Parathyroid adenoma (tissue), 2 donors: ENCODE data around the gene TBC1D5.
"Not testable (repeated sequence)": the region's sequence is repeated elsewhere in the genome, so short reads cannot be mapped to it uniquely, and the experiment has no call there.

ENCODE experiments used
- H2AFZ ChIP-seq: fragments of 300-600 bp; sonication (generic); one replicate; pipeline ENCODE4 v1.7.0; 2017; ENCODE audit warnings: antibody characterized with exemption, mild to moderate bottlenecking
- H3K27ac ChIP-seq: fragments of 300-600 bp; sonication (generic); one replicate; pipeline ENCODE4 v1.7.0; 2017
- H3K27me3 ChIP-seq: fragments of 300-600 bp; sonication (generic); one replicate; pipeline ENCODE4 v1.7.0; 2017; ENCODE audit warnings: low read length; ENCODE audit not compliant: control insufficient read depth, insufficient read depth
- H3K36me3 ChIP-seq: fragments of 300-600 bp; sonication (generic); one replicate; pipeline ENCODE4 v1.7.0; 2017; ENCODE audit warnings: low read length; ENCODE audit not compliant: control insufficient read depth, insufficient read depth
- H3K4me1 ChIP-seq: fragments of 300-600 bp; sonication (generic); one replicate; pipeline ENCODE4 v1.7.0; 2017; ENCODE audit warnings: control low read depth
- H3K4me2 ChIP-seq: fragments of 300-600 bp; sonication (generic); one replicate; pipeline ENCODE4 v1.7.0; 2017; ENCODE audit warnings: low read length
- H3K4me3 ChIP-seq: fragments of 300-600 bp; sonication (generic); one replicate; pipeline ENCODE4 v1.7.0; 2017; ENCODE audit warnings: low read depth, low read length
- H3K79me2 ChIP-seq: fragments of 300-600 bp; sonication (generic); one replicate; pipeline ENCODE4 v1.7.0; 2017; ENCODE audit warnings: control low read depth
- H3K9ac ChIP-seq: fragments of 300-600 bp; sonication (generic); one replicate; pipeline ENCODE4 v1.7.0; 2017; ENCODE audit warnings: mild to moderate bottlenecking
- H3K9me3 ChIP-seq: fragments of 300-600 bp; sonication (generic); one replicate; pipeline ENCODE4 v1.7.0; 2017; ENCODE audit warnings: low read length; ENCODE audit not compliant: control insufficient read depth
- TF ChIP-seq, protein P1 (sequence below): fragments of 300-600 bp; sonication (generic); IDR thresholded peaks from one replicate; pipeline ENCODE4 v1.7.0; 2017; ENCODE audit warnings: antibody characterized with exemption, mild to moderate bottlenecking
- donor health status: primary hyperparathyroidism.

The TBC1D5 gene

DNA sequence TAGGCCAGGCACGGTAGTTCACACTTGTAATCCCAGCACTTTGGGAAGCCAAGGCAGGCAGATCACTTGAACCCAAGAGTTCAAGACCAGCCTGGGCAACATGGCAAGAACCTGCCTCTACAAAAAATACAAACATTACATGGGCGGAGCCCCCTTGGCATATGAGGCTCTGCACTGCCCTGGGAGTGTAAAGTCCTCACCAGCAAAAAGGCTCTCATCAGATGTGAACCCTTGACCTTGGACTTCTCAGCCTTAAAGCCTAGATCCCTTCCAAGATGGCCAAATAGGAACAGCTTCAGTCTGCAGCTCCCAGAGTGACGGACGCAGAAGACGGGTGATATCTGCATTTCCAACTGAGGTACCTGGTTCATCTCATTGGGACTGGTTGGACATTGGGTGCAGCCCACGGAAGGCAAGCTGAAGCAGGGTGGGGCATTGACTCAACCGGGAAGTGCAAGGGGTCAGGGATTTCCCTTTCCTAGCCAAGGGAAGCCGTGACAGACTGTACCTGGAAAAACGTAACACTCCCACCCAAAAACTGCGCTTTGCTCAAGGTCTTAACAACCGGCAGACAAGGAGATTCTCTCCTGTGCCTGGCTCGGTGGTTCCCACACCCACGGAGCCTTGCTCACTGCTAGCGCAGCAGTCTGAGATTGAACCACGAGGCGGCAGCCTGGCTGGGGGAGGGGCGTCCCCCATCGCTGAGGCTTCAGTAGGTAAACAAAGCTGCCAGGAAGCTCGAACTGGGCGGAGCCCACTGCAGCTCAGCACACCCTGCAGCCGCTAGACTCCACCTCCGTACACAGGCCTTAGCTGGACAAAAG is 49.4 kb downstream of the TBC1D5 start:
- not testable (repeated sequence) for H3K4me3 ChIP-seq, H3K36me3 ChIP-seq, H3K27me3 ChIP-seq, H3K9ac ChIP-seq, H3K9me3 ChIP-seq, H2AFZ ChIP-seq, H3K4me1 ChIP-seq, H3K4me2 ChIP-seq, H3K27ac ChIP-seq
- peaks cover 19% of the 10 kb centered on the region for H3K79me2 ChIP-seq

DNA sequence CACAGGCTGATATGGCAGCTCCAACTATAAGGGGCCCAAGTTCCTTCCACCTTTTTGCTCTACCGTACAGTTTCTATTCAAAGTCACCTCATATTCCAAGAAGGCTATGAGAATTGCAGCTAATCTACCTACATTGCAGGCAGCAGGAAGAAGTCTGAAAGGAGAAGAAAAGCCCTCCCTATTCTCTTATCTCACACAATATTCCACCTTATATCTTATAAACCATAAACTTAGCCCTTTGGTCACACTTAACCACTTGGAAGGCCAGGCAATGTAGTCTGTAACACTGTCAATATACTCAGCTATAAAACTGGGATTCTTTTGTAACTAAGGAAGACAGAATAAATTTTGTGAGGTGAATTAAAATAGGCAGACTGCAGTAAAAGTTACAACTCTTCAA is 54.9 kb downstream of the TBC1D5 start:
- no peak overlapping the region for H3K9ac ChIP-seq
- no peaks in the 10 kb centered on the region for H3K4me1 ChIP-seq
- no peaks in the 10 kb centered on the region for H3K27me3 ChIP-seq
- no peaks in the 10 kb centered on the region for H3K79me2 ChIP-seq
- TF ChIP-seq, protein P1, sequence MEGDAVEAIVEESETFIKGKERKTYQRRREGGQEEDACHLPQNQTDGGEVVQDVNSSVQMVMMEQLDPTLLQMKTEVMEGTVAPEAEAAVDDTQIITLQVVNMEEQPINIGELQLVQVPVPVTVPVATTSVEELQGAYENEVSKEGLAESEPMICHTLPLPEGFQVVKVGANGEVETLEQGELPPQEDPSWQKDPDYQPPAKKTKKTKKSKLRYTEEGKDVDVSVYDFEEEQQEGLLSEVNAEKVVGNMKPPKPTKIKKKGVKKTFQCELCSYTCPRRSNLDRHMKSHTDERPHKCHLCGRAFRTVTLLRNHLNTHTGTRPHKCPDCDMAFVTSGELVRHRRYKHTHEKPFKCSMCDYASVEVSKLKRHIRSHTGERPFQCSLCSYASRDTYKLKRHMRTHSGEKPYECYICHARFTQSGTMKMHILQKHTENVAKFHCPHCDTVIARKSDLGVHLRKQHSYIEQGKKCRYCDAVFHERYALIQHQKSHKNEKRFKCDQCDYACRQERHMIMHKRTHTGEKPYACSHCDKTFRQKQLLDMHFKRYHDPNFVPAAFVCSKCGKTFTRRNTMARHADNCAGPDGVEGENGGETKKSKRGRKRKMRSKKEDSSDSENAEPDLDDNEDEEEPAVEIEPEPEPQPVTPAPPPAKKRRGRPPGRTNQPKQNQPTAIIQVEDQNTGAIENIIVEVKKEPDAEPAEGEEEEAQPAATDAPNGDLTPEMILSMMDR = no peak
- H2AFZ ChIP-seq = no peak overlapping the region
- no peak overlapping the region for H3K4me3 ChIP-seq
- H3K27ac ChIP-seq = no peak overlapping the region
- no peaks in the 10 kb centered on the region for H3K36me3 ChIP-seq
- H3K9me3 ChIP-seq = no peaks in the 10 kb centered on the region
- H3K4me2 ChIP-seq = no peak overlapping the region

DNA sequence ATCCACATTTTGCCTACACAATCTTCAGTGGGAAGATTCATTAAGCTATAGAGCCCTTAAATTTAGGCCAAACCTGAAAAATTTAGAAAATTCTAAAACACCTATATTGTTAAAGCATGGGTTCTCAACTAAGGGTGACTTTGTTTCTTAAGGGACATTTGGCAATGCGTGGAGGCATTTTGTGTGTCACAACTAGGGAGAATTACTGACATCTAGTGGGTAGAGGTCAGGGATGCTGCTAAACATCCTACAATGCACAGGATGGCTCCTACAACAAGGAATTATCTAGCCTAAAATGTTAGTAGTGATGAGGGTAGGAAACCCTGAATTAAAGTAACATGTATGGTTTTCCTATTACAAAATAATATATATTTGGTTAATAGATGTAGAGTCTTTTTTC is 55.8 kb downstream of the TBC1D5 start:
- Histone ChIP-seq H3K27me3 (no peaks in the 10 kb centered on the region), H3K4me1 (no peaks in the 10 kb centered on the region), H2AFZ (no peak overlapping the region), H3K9ac (no peak overlapping the region), H3K79me2 (no peaks in the 10 kb centered on the region), H3K27ac (no peak overlapping the region), H3K4me3 (no peak overlapping the region), H3K36me3 (no peaks in the 10 kb centered on the region), H3K9me3 (no peaks in the 10 kb centered on the region), H3K4me2 (no peak overlapping the region)
- TF ChIP-seq, protein P1 = peak; percentile 19

DNA sequence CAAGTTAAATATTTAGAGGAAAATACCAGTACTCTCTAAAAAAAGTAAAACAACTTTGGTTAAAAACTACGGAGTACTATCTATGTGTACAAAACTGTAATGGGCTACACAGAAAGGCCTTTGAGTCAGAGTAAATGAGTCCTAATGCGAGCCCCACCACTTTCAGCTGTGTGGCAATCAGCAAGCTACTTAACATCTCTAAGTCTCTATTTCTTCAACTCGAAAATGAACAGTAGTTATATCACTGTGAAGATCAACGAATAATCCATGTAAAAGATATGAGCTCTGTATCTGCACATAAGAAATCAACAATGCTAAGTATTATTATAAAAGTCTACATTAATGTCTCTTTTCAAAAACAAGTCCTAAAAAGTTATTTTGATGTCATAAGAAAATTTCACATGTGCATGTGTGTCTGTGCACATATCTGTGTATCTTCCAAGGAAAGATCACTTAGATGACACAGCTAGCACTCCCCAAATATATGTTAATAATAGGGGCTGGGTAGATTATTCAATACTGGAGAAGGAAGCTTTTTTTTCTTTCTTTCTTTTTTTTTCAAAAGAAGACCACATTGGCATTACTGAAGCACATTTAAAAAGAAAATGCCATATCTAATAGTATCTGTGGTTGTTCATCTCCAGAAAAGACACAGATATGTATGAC is 58.8 kb downstream of the TBC1D5 start:
- no peak overlapping the region for H3K4me2 ChIP-seq
- no peak overlapping the region for H3K27ac ChIP-seq
- no peaks in the 10 kb centered on the region for H3K79me2 ChIP-seq
- no peak overlapping the region for H3K4me3 ChIP-seq
- no peaks in the 10 kb centered on the region for H3K27me3 ChIP-seq
- no peaks in the 10 kb centered on the region for H3K4me1 ChIP-seq
- no peak overlapping the region for H2AFZ ChIP-seq
- no peaks in the 10 kb centered on the region for H3K36me3 ChIP-seq
- H3K9me3 ChIP-seq = no peaks in the 10 kb centered on the region
- H3K9ac ChIP-seq = no peak overlapping the region
- TF ChIP-seq, protein P1 = no peak

DNA sequence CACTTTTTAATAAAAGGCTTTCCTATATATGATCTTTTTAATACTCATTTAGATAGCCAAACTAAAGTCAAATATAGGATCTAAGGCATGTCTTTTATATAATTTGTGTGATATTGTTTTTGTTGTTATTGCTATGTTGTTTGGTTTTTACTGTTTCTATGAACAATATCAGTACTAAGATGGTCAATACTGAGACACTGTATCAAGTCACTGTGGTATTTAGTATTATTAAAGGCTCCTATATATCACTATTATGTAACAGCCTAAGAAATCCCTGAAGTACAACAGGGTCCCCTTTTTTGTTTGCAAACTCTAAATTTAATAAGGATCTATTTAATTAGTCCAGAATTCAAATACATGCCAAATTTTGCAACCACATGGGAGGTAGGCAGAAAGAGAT is 61.9 kb downstream of the TBC1D5 start:
- no peak overlapping the region for H3K4me3 ChIP-seq
- no peak overlapping the region for H2AFZ ChIP-seq
- no peak overlapping the region for H3K27ac ChIP-seq
- no peaks in the 10 kb centered on the region for H3K4me1 ChIP-seq
- H3K36me3 ChIP-seq = no peaks in the 10 kb centered on the region
- TF ChIP-seq, protein P1 = no peak
- H3K9ac ChIP-seq = no peak overlapping the region
- H3K9me3 ChIP-seq = no peaks in the 10 kb centered on the region
- H3K79me2 ChIP-seq = no peaks in the 10 kb centered on the region
- H3K27me3 ChIP-seq = no peaks in the 10 kb centered on the region
- H3K4me2 ChIP-seq = no peak overlapping the region
